BJ (cell line): Measurements from ENCODE around the gene ELK4. TPM values are rescaled to one million over a fixed set of nuclear protein-coding genes. Genes with fewer than 3 reads are reported as not detected.
A peak's percentile ranks its signal among the peaks of the same experiment; 100 is the strongest.

ENCODE experiments used
- CTCF ChIA-PET: fragments of 350-600 bp; formaldehyde crosslinking; extraction: SDS; loops from one replicate; lab custom pipeline; 2021; ENCODE audit warnings: antibody characterized with exemption, inconsistent platforms; lab: Yijun Ruan, JAX
- POLR2A ChIA-PET: fragments of 300-600 bp; sonication (Branson Sonifier 250); formaldehyde crosslinking; extraction: SDS; loops from one replicate; lab custom pipeline; 2021; ENCODE audit warnings: antibody characterized with exemption; lab: Charles Lee
- DNase-seq: peaks from one replicate; pipeline ENCODE4 v3.0.0-alpha.2; 2011; ENCODE audit warnings: low read depth
- H3K27me3 ChIP-seq: 2 replicates; pipeline ENCODE4 v1.6.0; 2011; ENCODE audit warnings: low read length; ENCODE audit not compliant: control insufficient read depth, insufficient read depth
- H3K36me3 ChIP-seq: 2 replicates; pipeline ENCODE4 v1.5.1; 2011; ENCODE audit warnings: low read length; ENCODE audit not compliant: control insufficient read depth, insufficient read depth
- H3K4me3 ChIP-seq: 2 replicates; pipeline ENCODE4 v1.5.1; 2011; ENCODE audit warnings: low read depth, mild to moderate bottlenecking, control low read depth, low read length
- polyA plus RNA-seq: library from polyadenylated mRNA; depleted of rRNA; stranded (reverse); fragments of >200 nt; gene quantifications from 2 replicates; pipeline ENCODE4 v1.2.3, GENCODE V29; 2011
- TF ChIP-seq, protein P1 (sequence below): IDR thresholded peaks from 2 replicates; pipeline ENCODE4 v1.5.1; 2011; ENCODE audit warnings: low read depth, mild to moderate bottlenecking, control low read depth, inconsistent platforms, low read length, moderate library complexity; ENCODE audit not compliant: insufficient read depth

Gene ELK4
- polyA plus RNA-seq, 1 experiment = 3.4 TPM

GRCh38 chr1:205630651-205631009 lies 1.2 kb downstream of the ELK4 start:
- ChIA-PET POLR2A (interaction anchor here (0.7 kb wide), 1 partner anchor 42 kb away, joined by 5 read pairs; no protein-coding TSS in a partner anchor), CTCF (interaction anchor here (1.0 to 2.2 kb wide), 3 partner anchors 30 to 192 kb away, joined by 3 to 6 read pairs (median 4); no protein-coding TSS in a partner anchor)
- TF ChIP-seq, protein P1, sequence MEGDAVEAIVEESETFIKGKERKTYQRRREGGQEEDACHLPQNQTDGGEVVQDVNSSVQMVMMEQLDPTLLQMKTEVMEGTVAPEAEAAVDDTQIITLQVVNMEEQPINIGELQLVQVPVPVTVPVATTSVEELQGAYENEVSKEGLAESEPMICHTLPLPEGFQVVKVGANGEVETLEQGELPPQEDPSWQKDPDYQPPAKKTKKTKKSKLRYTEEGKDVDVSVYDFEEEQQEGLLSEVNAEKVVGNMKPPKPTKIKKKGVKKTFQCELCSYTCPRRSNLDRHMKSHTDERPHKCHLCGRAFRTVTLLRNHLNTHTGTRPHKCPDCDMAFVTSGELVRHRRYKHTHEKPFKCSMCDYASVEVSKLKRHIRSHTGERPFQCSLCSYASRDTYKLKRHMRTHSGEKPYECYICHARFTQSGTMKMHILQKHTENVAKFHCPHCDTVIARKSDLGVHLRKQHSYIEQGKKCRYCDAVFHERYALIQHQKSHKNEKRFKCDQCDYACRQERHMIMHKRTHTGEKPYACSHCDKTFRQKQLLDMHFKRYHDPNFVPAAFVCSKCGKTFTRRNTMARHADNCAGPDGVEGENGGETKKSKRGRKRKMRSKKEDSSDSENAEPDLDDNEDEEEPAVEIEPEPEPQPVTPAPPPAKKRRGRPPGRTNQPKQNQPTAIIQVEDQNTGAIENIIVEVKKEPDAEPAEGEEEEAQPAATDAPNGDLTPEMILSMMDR = no peak
- Histone ChIP-seq H3K27me3 (no peaks in the 10 kb centered on the region), H3K4me3 (peak overlapping the region; percentile 63), H3K36me3 (no peaks in the 10 kb centered on the region)
- DNase-seq = no peak

- peak; percentile 31 for DNase-seq
- POLR2A ChIA-PET = no interaction called here
Measured at GRCh38 chr1:205630241-205630640, 1.6 kb downstream of the ELK4 start.

DNA sequence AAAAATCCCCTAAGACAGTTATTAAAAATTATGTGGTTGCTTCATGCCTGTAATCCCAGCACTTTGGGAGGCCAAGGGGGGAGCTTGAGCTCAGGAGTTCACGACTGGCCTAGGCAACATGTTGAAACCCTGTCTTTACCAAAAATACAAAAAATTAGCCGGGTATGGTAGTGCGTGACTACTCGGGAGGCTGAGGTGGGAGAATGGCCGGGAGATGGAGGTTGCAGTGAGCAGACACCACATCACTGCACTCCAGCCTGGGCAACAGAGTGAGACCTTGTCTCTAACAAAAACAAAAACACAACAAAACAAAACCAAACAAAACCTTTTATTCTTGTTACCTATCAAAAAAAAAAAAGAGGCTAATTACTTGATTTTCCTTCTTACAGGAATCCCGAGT lies 2.1 kb downstream of the ELK4 start:
- POLR2A ChIA-PET = no interaction called here
- no peak for DNase-seq
- no peaks in the 10 kb centered on the region for H3K36me3 ChIP-seq
- TF ChIP-seq, protein P1 = no peak
- no peaks in the 10 kb centered on the region for H3K27me3 ChIP-seq
- CTCF ChIA-PET = interaction anchor here (1.9 kb wide), 1 partner anchor 38 kb away, joined by 8 read pairs; no protein-coding TSS in a partner anchor
- no peak overlapping the region for H3K4me3 ChIP-seq

More at GRCh38 chr1:205630241-205630640, 1.6 kb downstream of the ELK4 start:
- TF ChIP-seq, protein P1 = no peak
- H3K36me3 ChIP-seq = no peaks in the 10 kb centered on the region
- H3K4me3 ChIP-seq = peak overlapping the region; percentile 63
- H3K27me3 ChIP-seq = no peaks in the 10 kb centered on the region
- CTCF ChIA-PET = interaction anchor here (1.0 to 1.9 kb wide), 2 partner anchors 38 to 39 kb away, joined by 3 to 8 read pairs; no protein-coding TSS in a partner anchor

DNA sequence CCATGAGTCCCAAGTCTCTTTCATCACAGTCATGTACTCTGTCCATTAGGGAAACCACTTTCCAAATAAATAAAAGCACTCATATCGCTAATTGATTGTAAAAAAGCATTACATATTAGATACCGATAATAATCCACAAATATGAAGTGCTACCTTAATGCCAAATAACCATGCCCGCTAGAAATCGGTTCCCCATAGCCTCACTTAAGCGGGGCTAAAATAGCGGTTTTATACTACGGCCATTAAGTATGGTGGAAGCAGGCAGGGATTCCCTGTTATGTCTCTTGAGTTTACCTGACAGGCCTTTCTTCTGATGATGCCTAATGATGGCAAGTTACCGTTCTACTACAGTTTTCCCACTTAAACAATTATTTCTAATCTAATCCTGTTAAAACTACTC lies 3.9 kb downstream of the ELK4 start:
- POLR2A ChIA-PET = no interaction called here
- Histone ChIP-seq H3K4me3 (no peak overlapping the region), H3K36me3 (no peaks in the 10 kb centered on the region), H3K27me3 (no peaks in the 10 kb centered on the region)
- TF ChIP-seq, protein P1 = no peak
- DNase-seq = no peak
- CTCF ChIA-PET = interaction anchor here (0.9 to 1.9 kb wide), 2 partner anchors 27 to 36 kb away, joined by 3 to 8 read pairs; no protein-coding TSS in a partner anchor

GRCh38 chr1:205626216-205626615 lies 5.6 kb downstream of the ELK4 start:
- H3K27me3 ChIP-seq = no peaks in the 10 kb centered on the region
- no peak overlapping the region for H3K4me3 ChIP-seq
- POLR2A ChIA-PET = no interaction called here
- TF ChIP-seq, protein P1 = no peak
- no peak for DNase-seq
- H3K36me3 ChIP-seq = no peaks in the 10 kb centered on the region
- CTCF ChIA-PET = interaction anchor here (1.0 kb wide), 2 partner anchors 34 to 35 kb away, joined by 3 read pairs; no protein-coding TSS in a partner anchor
